HepG2 (cell line): Measurements from ENCODE around the gene USP5. TPM values are rescaled to one million over a fixed set of nuclear protein-coding genes. Genes with fewer than 3 reads are reported as not detected.
A peak's percentile ranks its signal among the peaks of the same experiment; 100 is the strongest.

Experiments used
- ATM ChIP-seq: fragments of 450-650 bp; IDR thresholded peaks from 2 replicates; pipeline ENCODE4 v1.7.1; 2017; ENCODE audit warnings: mild to moderate bottlenecking, borderline replicate concordance
- ERF ChIP-seq: IDR thresholded peaks from 2 replicates; pipeline ENCODE4 v1.6.1; 2018; ENCODE audit warnings: missing biosample characterization, missing genetic modification reagents
- FOXA3 ChIP-seq: IDR thresholded peaks from 2 replicates; pipeline ENCODE4 v1.6.1; 2016; ENCODE audit warnings: missing genetic modification reagents, missing compliant biosample characterization
- KAT8 ChIP-seq: IDR thresholded peaks from 2 replicates; pipeline ENCODE4 v1.6.1; 2016; ENCODE audit warnings: missing genetic modification reagents, missing compliant biosample characterization
- NCOR1 ChIP-seq: fragments of 200-600 bp; sonication (generic); IDR thresholded peaks from 2 replicates; pipeline ENCODE4 v1.7.0; 2017; ENCODE audit warnings: antibody characterized with exemption, low read length, borderline replicate concordance
- NPAS2 ChIP-seq: sonication (generic); formaldehyde crosslinking; IDR thresholded peaks from 2 replicates; pipeline ENCODE4 v1.8.0; 2022; ENCODE audit warnings: mild to moderate bottlenecking, missing genetic modification reagents, borderline replicate concordance
- NR2F2 ChIP-seq: IDR thresholded peaks from 2 replicates; pipeline ENCODE4 v1.6.1; 2012; ENCODE audit warnings: low read depth, inconsistent platforms, borderline replicate concordance
- PCBP2 ChIP-seq: fragments of 200-400 bp; formaldehyde crosslinking; optimal IDR thresholded peaks from 2 replicates; pipeline ENCODE3; 2018; ENCODE audit warnings: low read length, low read depth; ENCODE audit not compliant: poor library complexity, severe bottlenecking
- TAF15 ChIP-seq: fragments of 200-400 bp; formaldehyde crosslinking; IDR thresholded peaks from one replicate; pipeline ENCODE4 v1.6.1; 2018; ENCODE audit warnings: mild to moderate bottlenecking, low read depth, low read length; ENCODE audit not compliant: poor library complexity, severe bottlenecking
- U2AF1 ChIP-seq: fragments of 200-400 bp; formaldehyde crosslinking; optimal IDR thresholded peaks from 2 replicates; pipeline ENCODE3; 2017; ENCODE audit warnings: mild to moderate bottlenecking, low read depth, low read length
- ZBTB8A ChIP-seq: sonication (generic); formaldehyde crosslinking; IDR thresholded peaks from 2 replicates; pipeline ENCODE4 v1.4.0; 2020; ENCODE audit warnings: mild to moderate bottlenecking, low read depth, missing genetic modification reagents, borderline replicate concordance
- ZMAT3 ChIP-seq: sonication (generic); formaldehyde crosslinking; conservative IDR thresholded peaks from 2 replicates; pipeline ENCODE4 v1.7.0; 2021; ENCODE audit warnings: missing genetic modification reagents
- ZNF207 ChIP-seq: fragments of 450-650 bp; IDR thresholded peaks from 2 replicates; pipeline ENCODE4 v1.6.1; 2016; ENCODE audit warnings: antibody characterized with exemption, borderline replicate concordance
- ZNF30 ChIP-seq: sonication (generic); formaldehyde crosslinking; IDR thresholded peaks from 2 replicates; pipeline ENCODE4 v1.5.0; 2020; ENCODE audit warnings: mild to moderate bottlenecking, missing genetic modification reagents
- ZNF629 ChIP-seq: sonication (generic); formaldehyde crosslinking; conservative IDR thresholded peaks from 2 replicates; pipeline ENCODE4 v1.5.0; 2020; ENCODE audit warnings: missing genetic modification reagents
- ZNF83 ChIP-seq: sonication (generic); formaldehyde crosslinking; IDR thresholded peaks from 2 replicates; pipeline ENCODE4 v1.4.0; 2020; ENCODE audit warnings: missing genetic modification reagents, mild to moderate bottlenecking, borderline replicate concordance
- polyA plus RNA-seq, 8 experiments: library from polyadenylated mRNA; depleted of rRNA in 3 of 8; stranded (reverse) in 7 of 8; unstranded in 1 of 8; fragments of >200 nt; fragmentation: Illumina TruSeq in 4 of 8; extraction: Trizol in 4 of 8; gene quantifications; 2 replicates each; pipeline versions ENCODE4 v1.2.1 to v1.2.3, GENCODE V29; 2011 to 2016; ENCODE audit warnings: low read depth in 4 of 8, missing spikeins in 1 of 8, mixed read lengths in 1 of 8; ENCODE audit not compliant: insufficient read depth in 1 of 8
- total RNA-seq, 5 experiments: library from RNA; depleted of rRNA; stranded (reverse); fragments of >200 nt; fragmentation: Illumina TruSeq; extraction: Trizol; gene quantifications; 2 replicates each; pipeline ENCODE4 v1.2.3, GENCODE V29; 2016; ENCODE audit warnings: low read depth in 1 of 5
- TF ChIP-seq, protein P1 (sequence below): IDR thresholded peaks from 2 replicates; pipeline ENCODE4 v1.6.1; 2016; ENCODE audit warnings: mild to moderate bottlenecking, missing biosample characterization, missing genetic modification reagents
- TF ChIP-seq, protein P2 (sequence below): sonication (generic); formaldehyde crosslinking; IDR thresholded peaks from 2 replicates; pipeline ENCODE4 v1.5.1; 2020; ENCODE audit warnings: missing genetic modification reagents, mild to moderate bottlenecking, borderline replicate concordance
- TF ChIP-seq, protein P3 (sequence below): sonication (generic); formaldehyde crosslinking; IDR thresholded peaks from 2 replicates; pipeline ENCODE4 v1.4.0; 2020; ENCODE audit warnings: mild to moderate bottlenecking, missing genetic modification reagents
- TF ChIP-seq, protein P4 (sequence below): sonication (generic); formaldehyde crosslinking; IDR thresholded peaks from 2 replicates; pipeline ENCODE4 v1.8.1; 2023; ENCODE audit warnings: mild to moderate bottlenecking, missing genetic modification reagents

USP5 gene
- total and polyA plus RNA-seq, 2 of the 13 experiments (the other 11 are each of a cell fraction or from before 2014, with no cell fraction given): 39.6 to 56.0 TPM

DNA sequence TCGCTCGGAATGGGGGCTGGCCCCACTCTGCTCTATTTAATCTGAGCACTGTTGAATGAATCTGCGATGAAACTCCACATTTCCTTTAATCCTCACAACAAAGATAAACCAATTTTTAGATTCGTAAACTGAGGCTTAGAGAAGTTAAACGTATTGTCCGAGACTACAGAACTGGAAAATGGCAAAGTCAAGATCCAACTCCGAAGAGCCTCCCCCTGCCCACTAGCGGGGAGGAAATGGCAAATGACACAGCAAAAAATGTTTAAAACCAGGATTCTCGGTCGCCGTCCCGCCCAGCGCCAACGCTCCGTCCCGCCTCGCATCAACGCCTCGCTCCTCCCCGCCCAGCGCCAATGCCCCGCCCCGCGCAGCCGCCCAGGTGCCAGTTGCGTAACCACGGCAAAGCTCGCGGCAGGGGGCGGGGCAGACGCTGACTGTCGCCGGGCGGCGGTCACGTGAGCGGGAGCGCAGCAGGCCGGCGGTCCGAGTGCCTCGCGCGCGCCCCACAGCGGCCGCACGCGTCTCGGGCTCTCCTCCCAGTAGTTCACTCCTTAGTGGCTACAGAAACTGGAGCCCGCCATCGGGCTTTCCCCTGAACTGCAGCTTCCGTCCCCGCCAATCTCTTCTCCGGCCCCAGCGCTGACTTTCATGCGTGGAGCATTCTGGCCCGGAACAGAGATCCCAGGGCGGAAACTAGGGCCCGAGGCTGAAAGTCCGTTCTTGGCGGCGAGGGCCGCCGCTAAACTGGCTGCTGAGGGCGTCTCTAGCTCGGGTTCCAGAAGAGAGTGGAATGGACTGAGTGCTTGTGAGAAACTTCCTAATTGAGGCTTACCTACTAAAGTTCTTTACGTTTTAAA is 39.1 kb downstream of the USP5 start (continued):
- peak; percentile 89 for TF ChIP-seq ZMAT3
- no peak; the same call in 1 of the 2 replicates for TF ChIP-seq NCOR1
- peak; percentile 77; the same call in 1 of the 2 replicates for TF ChIP-seq FOXA3 (CRISPR knock-in tag)
- no peak for TF ChIP-seq ZNF83 (CRISPR knock-in tag)
- no peak for TF ChIP-seq PCBP2
- 0 out of 2 replicates have a peak, but pooled peaks have one; percentile 47 for TF ChIP-seq ZNF629
- TF ChIP-seq, protein P1, sequence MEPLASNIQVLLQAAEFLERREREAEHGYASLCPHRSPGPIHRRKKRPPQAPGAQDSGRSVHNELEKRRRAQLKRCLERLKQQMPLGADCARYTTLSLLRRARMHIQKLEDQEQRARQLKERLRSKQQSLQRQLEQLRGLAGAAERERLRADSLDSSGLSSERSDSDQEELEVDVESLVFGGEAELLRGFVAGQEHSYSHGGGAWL (CRISPR knock-in tag): peak; percentile 73; the same call in 1 of the 2 replicates
- no peak for TF ChIP-seq ATM
- no peak for TF ChIP-seq ZNF30 (CRISPR knock-in tag)
- TF ChIP-seq NPAS2 (CRISPR knock-in tag): no peak
- no peak for TF ChIP-seq NR2F2
- no peak for TF ChIP-seq ZBTB8A
- TF ChIP-seq, protein P2, sequence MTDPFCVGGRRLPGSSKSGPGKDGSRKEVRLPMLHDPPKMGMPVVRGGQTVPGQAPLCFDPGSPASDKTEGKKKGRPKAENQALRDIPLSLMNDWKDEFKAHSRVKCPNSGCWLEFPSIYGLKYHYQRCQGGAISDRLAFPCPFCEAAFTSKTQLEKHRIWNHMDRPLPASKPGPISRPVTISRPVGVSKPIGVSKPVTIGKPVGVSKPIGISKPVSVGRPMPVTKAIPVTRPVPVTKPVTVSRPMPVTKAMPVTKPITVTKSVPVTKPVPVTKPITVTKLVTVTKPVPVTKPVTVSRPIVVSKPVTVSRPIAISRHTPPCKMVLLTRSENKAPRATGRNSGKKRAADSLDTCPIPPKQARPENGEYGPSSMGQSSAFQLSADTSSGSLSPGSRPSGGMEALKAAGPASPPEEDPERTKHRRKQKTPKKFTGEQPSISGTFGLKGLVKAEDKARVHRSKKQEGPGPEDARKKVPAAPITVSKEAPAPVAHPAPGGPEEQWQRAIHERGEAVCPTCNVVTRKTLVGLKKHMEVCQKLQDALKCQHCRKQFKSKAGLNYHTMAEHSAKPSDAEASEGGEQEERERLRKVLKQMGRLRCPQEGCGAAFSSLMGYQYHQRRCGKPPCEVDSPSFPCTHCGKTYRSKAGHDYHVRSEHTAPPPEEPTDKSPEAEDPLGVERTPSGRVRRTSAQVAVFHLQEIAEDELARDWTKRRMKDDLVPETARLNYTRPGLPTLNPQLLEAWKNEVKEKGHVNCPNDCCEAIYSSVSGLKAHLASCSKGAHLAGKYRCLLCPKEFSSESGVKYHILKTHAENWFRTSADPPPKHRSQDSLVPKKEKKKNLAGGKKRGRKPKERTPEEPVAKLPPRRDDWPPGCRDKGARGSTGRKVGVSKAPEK: no peak
- TF ChIP-seq, protein P3, sequence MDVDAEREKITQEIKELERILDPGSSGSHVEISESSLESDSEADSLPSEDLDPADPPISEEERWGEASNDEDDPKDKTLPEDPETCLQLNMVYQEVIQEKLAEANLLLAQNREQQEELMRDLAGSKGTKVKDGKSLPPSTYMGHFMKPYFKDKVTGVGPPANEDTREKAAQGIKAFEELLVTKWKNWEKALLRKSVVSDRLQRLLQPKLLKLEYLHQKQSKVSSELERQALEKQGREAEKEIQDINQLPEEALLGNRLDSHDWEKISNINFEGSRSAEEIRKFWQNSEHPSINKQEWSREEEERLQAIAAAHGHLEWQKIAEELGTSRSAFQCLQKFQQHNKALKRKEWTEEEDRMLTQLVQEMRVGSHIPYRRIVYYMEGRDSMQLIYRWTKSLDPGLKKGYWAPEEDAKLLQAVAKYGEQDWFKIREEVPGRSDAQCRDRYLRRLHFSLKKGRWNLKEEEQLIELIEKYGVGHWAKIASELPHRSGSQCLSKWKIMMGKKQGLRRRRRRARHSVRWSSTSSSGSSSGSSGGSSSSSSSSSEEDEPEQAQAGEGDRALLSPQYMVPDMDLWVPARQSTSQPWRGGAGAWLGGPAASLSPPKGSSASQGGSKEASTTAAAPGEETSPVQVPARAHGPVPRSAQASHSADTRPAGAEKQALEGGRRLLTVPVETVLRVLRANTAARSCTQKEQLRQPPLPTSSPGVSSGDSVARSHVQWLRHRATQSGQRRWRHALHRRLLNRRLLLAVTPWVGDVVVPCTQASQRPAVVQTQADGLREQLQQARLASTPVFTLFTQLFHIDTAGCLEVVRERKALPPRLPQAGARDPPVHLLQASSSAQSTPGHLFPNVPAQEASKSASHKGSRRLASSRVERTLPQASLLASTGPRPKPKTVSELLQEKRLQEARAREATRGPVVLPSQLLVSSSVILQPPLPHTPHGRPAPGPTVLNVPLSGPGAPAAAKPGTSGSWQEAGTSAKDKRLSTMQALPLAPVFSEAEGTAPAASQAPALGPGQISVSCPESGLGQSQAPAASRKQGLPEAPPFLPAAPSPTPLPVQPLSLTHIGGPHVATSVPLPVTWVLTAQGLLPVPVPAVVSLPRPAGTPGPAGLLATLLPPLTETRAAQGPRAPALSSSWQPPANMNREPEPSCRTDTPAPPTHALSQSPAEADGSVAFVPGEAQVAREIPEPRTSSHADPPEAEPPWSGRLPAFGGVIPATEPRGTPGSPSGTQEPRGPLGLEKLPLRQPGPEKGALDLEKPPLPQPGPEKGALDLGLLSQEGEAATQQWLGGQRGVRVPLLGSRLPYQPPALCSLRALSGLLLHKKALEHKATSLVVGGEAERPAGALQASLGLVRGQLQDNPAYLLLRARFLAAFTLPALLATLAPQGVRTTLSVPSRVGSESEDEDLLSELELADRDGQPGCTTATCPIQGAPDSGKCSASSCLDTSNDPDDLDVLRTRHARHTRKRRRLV (CRISPR knock-in tag): 0 out of 2 replicates have a peak, but pooled peaks have one; percentile 37
- TF ChIP-seq ERF: peak; percentile 82
- no peak for TF ChIP-seq U2AF1
- no peak for TF ChIP-seq ZNF207
- TF ChIP-seq, protein P4, sequence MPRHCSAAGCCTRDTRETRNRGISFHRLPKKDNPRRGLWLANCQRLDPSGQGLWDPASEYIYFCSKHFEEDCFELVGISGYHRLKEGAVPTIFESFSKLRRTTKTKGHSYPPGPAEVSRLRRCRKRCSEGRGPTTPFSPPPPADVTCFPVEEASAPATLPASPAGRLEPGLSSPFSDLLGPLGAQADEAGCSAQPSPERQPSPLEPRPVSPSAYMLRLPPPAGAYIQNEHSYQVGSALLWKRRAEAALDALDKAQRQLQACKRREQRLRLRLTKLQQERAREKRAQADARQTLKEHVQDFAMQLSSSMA (CRISPR knock-in tag): peak; percentile 57; the same call in 1 of the 2 replicates
- TF ChIP-seq KAT8 (CRISPR knock-in tag): 0 out of 2 replicates have a peak, but pooled peaks have one; percentile 40
- TF ChIP-seq TAF15: peak; percentile 74
